Endothelial cell of umbilical vein (primary cell): Measurements from ENCODE around the gene SPA17. TPM values are rescaled to one million over a fixed set of nuclear protein-coding genes. Genes with fewer than 3 reads are reported as not detected.

ENCODE experiments used
- Bru-seq: library from RNA; stranded (reverse); fragments of 400-500 nt; gene quantifications from one replicate; lab custom pipeline; 2021; lab: Mats Ljungman, UMichigan
- BruChase-seq, 2 experiments: library from RNA; stranded (reverse); fragments of 400-500 nt; gene quantifications; one replicate each; lab custom pipeline; 2021; lab: Mats Ljungman, UMichigan
- BruUV-seq: library from RNA; stranded (reverse); fragments of 400-500 nt; replicated peaks from 2 replicates; lab custom pipeline; 2021; lab: Mats Ljungman, UMichigan
- CTCF ChIA-PET: fragments of 300-600, 350-600 bp; sonication (Branson Sonifier 250); formaldehyde crosslinking; loops from one replicate; lab custom pipeline; 2021; ENCODE audit warnings: antibody characterized with exemption, inconsistent platforms; lab: Charles Lee
- POLR2A ChIA-PET: fragments of 300-600, 350-600 bp; sonication (Branson Sonifier 250); formaldehyde crosslinking; loops from one replicate; lab custom pipeline; 2021; ENCODE audit warnings: antibody characterized with exemption, inconsistent platforms; lab: Charles Lee
- DNase-seq: peaks from one replicate; pipeline ENCODE4 v3.0.0-alpha.2; 2011; ENCODE audit warnings: low read depth, low spot score
- FAIRE-seq: peaks from 2 replicates; lab custom pipeline; 2011; peaks lifted over from hg19 to GRCh38; lab: Jason Lieb, UNC
- H2AFZ ChIP-seq: 2 replicates; pipeline ENCODE4 v1.6.0; 2012; ENCODE audit warnings: low read depth, low read length, control low read depth, inconsistent platforms
- H3K27ac ChIP-seq: 2 replicates; pipeline ENCODE4 v1.5.1; 2011; ENCODE audit warnings: low read depth, mild to moderate bottlenecking, control low read depth, low read length, moderate library complexity; ENCODE audit not compliant: insufficient read depth
- H3K27me3 ChIP-seq, 2 experiments: 2 replicates each; pipeline versions ENCODE4 v1.6.0 to v1.6.1; 2011; ENCODE audit warnings: low read length in 2 of 2, mixed read lengths in 1 of 2; ENCODE audit not compliant: control insufficient read depth in 2 of 2, insufficient read depth in 2 of 2
- H3K36me3 ChIP-seq, 2 experiments: 2 replicates in 1 of 2; 3 replicates in 1 of 2; pipeline ENCODE4 v1.5.1; 2011; ENCODE audit warnings: low read length in 2 of 2, mild to moderate bottlenecking in 1 of 2, moderate library complexity in 1 of 2; ENCODE audit not compliant: control insufficient read depth in 2 of 2, insufficient read depth in 2 of 2; ENCODE audit errors: extremely low read depth in 1 of 2
- H3K4me1 ChIP-seq: 3 replicates; pipeline ENCODE4 v1.5.1; 2011; ENCODE audit warnings: mild to moderate bottlenecking, low read length; ENCODE audit not compliant: control insufficient read depth, insufficient read depth; ENCODE audit errors: extremely low read depth
- H3K4me2 ChIP-seq: 2 replicates; pipeline ENCODE4 v1.6.1; 2011; ENCODE audit warnings: low read length, control low read depth, mixed read lengths; ENCODE audit not compliant: insufficient read depth
- H3K4me3 ChIP-seq, 3 experiments: fragments of 200-600 bp in 1 of 3; sonication (generic), shearing (Covaris generic) in 1 of 3; replicated peaks in 1 of 3; 2 replicates each; pipeline ENCODE4 v1.5.1; 2011 to 2016; ENCODE audit warnings: control low read depth in 3 of 3, low read length in 3 of 3, mild to moderate bottlenecking in 2 of 3, inconsistent platforms in 1 of 3, low read depth in 1 of 3, moderate library complexity in 1 of 3; ENCODE audit not compliant: insufficient read depth in 1 of 3
- H3K79me2 ChIP-seq: 2 replicates; pipeline ENCODE4 v1.6.0; 2012; ENCODE audit warnings: low read length, inconsistent platforms; ENCODE audit not compliant: control insufficient read depth, insufficient read depth
- H3K9ac ChIP-seq: replicated peaks from 2 replicates; pipeline ENCODE3; 2011; ENCODE audit warnings: low read length, control low read depth; ENCODE audit not compliant: insufficient read depth; ENCODE audit errors: extremely low read depth
- H3K9me1 ChIP-seq: replicated peaks from 3 replicates; pipeline ENCODE4 v1.6.0; 2011; ENCODE audit warnings: mild to moderate bottlenecking, low read length; ENCODE audit not compliant: control insufficient read depth, insufficient read depth; ENCODE audit errors: extremely low read depth
- H3K9me3 ChIP-seq: replicated peaks from 2 replicates; pipeline ENCODE4 v1.5.1; 2012; ENCODE audit warnings: low read length, inconsistent platforms; ENCODE audit not compliant: control insufficient read depth, insufficient read depth
- H4K20me1 ChIP-seq: replicated peaks from 2 replicates; pipeline ENCODE3; 2011; ENCODE audit warnings: mild to moderate bottlenecking, low read length; ENCODE audit not compliant: control insufficient read depth, insufficient read depth; ENCODE audit errors: extremely low read depth
- GATA2 ChIP-seq: IDR thresholded peaks from 2 replicates; pipeline ENCODE4 v1.7.0; 2011; ENCODE audit warnings: low read depth, mild to moderate bottlenecking, moderate library complexity, mixed read lengths, low read length; ENCODE audit not compliant: insufficient read length, insufficient read depth
- MYC ChIP-seq: IDR thresholded peaks from one replicate; pipeline ENCODE4 v1.6.1; 2011; ENCODE audit warnings: mild to moderate bottlenecking, low read depth, low read length
- POLR2A ChIP-seq: IDR thresholded peaks from 2 replicates; pipeline ENCODE4 v1.6.1; 2012; ENCODE audit warnings: low read depth, mild to moderate bottlenecking, control low read depth, low read length
- POLR2AphosphoS5 ChIP-seq: IDR thresholded peaks from 2 replicates; pipeline ENCODE4 v1.6.1; 2012; ENCODE audit warnings: low read depth, mild to moderate bottlenecking, control low read depth, low read length, moderate library complexity; ENCODE audit not compliant: insufficient read depth
- dilution Hi-C: fragments of 300-500 bp; cut with MboI; formaldehyde crosslinking; loops from one replicate; pipeline ENCODE4 v1.15.0; 2019; ENCODE audit warnings: low sequenced_read_pairs; ENCODE audit not compliant: extremely low pct_ligation_motif_present
- intact Hi-C: fragments of 100-400 bp; cut with micrococcal nuclease; formaldehyde crosslinking; loops from one replicate; pipeline ENCODE4 v1.10.0; 2022
- long read RNA-seq: library from polyadenylated mRNA; stranded (forward); transcript quantifications from one replicate; pipeline ENCODE4 v2.0.0, GENCODE V29; 2021
- polyA minus RNA-seq, 3 experiments: library from RNA; depleted of rRNA, polyadenylated mRNA; stranded (reverse); fragments of >200 nt; gene quantifications; 1 replicate in 1 of 3; 2 replicates in 2 of 3; pipeline ENCODE4 v1.2.3, GENCODE V29; 2011
- polyA plus RNA-seq, 4 experiments: library from polyadenylated mRNA; depleted of rRNA in 3 of 4; stranded (reverse) in 3 of 4; unstranded in 1 of 4; fragments of >200 nt; gene quantifications; 2 replicates each; pipeline versions ENCODE4 v1.2.1 to v1.2.3, GENCODE V29; 2011 to 2012; ENCODE audit warnings: missing spikeins in 1 of 4
- total RNA-seq: library from RNA; stranded (reverse); gene quantifications from 2 replicates; pipeline ENCODE4 v1.2.3, GENCODE V29; 2021
- TF ChIP-seq, protein P1 (sequence below): IDR thresholded peaks from 2 replicates; pipeline ENCODE4 v1.6.1; 2011; ENCODE audit not compliant: insufficient read depth, insufficient read length
- TF ChIP-seq, protein P2 (sequence below), 2 donors: IDR thresholded peaks; 1 replicate in 1 of 2; 2 replicates in 1 of 2; pipeline ENCODE4 v1.5.1; 2011; ENCODE audit warnings: low read length in 2 of 2, mild to moderate bottlenecking in 2 of 2, moderate library complexity in 2 of 2, control low read depth in 1 of 2, inconsistent platforms in 1 of 2, low read depth in 1 of 2; ENCODE audit not compliant: insufficient read depth in 1 of 2; ENCODE audit errors: extremely low read depth in 1 of 2

Gene SPA17
- total RNA-seq: 4.7 and 6.1 TPM in 2 replicates
- 2.8 and 3.9 TPM in 2 replicates for polyA plus RNA-seq
- polyA plus RNA-seq (2011; cell fraction: cytosol; rRNA removed): 7.7 and 8.6 TPM in 2 replicates
- polyA plus RNA-seq (2011; cell fraction: nucleus; rRNA removed): 3.3 and 5.8 TPM in 2 replicates
- polyA plus RNA-seq (2012): 9.8 and 15.4 TPM in 2 replicates
- 5.3 and 6.7 TPM in 2 replicates for polyA minus RNA-seq
- polyA minus RNA-seq (2011; cell fraction: cytosol; rRNA and poly(A)+ RNA removed): 1.8 TPM
- polyA minus RNA-seq (2011; cell fraction: nucleus; rRNA and poly(A)+ RNA removed): 3.1 and 3.5 TPM in 2 replicates
- Bru-seq, nascent RNA: percentile 43 among the genes with signal in this experiment
- BruChase-seq, experiment 1, labeled RNA remaining after a 6-hour chase: percentile 39 among the genes with signal in this experiment
- BruChase-seq, experiment 2, labeled RNA remaining after a 2-hour chase: percentile 32 among the genes with signal in this experiment
- long read RNA-seq, transcript SPA17-201 (5 exons, 853 nt): major isoform, 11 of 11 reads
- long read RNA-seq, partial matches to known transcripts: 0 of 11 reads
- long read RNA-seq, other reads (novel, unspliced or antisense): 0 of 11 reads

DNA sequence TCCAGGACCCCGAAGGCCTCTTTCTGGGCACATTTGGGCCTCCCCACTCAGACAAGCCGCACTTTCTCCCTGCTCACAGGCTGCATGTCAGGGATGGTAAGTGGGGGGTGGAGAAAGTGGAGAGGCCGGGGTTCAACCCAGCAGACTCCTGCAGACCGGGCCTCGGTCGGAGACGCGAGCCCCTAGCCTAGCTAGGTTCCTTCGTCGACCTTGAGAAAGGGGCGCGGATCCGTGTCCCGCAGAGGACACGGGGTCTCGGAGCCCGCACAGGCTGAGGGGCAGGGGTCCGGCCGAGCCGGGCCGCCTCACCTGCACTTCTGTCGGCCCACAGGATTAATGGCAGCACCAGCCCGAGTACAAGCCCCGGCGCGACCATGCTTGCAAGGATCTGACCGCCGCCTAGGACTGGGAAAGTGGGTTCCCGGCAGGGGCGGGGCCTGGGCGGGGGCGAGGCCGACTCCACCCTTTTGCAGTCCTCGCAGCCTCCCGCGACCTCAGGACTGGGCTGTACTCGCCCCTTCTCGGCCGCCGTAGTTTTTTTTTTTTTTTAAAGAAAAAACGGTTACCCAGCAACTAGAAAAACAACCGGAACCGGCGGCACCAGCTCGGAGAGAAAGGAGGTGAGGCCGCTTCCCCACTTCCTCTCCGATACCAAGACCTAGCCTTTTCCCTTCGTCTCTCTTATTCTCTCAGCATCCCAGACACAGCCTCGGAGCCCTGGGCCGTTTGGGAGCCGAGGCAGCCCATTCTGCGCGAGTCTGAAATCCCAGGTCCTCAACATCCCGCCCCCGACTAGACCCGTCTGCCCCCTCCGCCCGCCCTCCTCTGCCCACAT is at the start of gene SPA17, which contains the start of gene SIAE:
Gene SPA17, plus strand, starts transcription at position 572 of the 835 bp plus-strand sequence. CDS start 1,361 bp downstream, outside the sequence.
Gene SIAE, minus strand, starts transcription at position 407 of the 835 bp plus-strand sequence. Its CDS starts 31 bp downstream, at position 376.
- H3K9ac ChIP-seq: peak within 1 kb of the TSS; percentile 80
- DNase-seq: peak; percentile 97
- CTCF ChIA-PET: interaction anchor here (0.7 to 8.9 kb wide), 14 partner anchors 9 to 194 kb away, joined by 3 to 267 read pairs (median 5); partner anchors contain the start of gene NRGN
- TF ChIP-seq MYC: peak; percentile 15
- TF ChIP-seq, protein P1, sequence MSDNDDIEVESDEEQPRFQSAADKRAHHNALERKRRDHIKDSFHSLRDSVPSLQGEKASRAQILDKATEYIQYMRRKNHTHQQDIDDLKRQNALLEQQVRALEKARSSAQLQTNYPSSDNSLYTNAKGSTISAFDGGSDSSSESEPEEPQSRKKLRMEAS: no peak
- TF ChIP-seq POLR2AphosphoS5: peak; percentile 99
- no peak for TF ChIP-seq GATA2
- TF ChIP-seq, protein P2, sequence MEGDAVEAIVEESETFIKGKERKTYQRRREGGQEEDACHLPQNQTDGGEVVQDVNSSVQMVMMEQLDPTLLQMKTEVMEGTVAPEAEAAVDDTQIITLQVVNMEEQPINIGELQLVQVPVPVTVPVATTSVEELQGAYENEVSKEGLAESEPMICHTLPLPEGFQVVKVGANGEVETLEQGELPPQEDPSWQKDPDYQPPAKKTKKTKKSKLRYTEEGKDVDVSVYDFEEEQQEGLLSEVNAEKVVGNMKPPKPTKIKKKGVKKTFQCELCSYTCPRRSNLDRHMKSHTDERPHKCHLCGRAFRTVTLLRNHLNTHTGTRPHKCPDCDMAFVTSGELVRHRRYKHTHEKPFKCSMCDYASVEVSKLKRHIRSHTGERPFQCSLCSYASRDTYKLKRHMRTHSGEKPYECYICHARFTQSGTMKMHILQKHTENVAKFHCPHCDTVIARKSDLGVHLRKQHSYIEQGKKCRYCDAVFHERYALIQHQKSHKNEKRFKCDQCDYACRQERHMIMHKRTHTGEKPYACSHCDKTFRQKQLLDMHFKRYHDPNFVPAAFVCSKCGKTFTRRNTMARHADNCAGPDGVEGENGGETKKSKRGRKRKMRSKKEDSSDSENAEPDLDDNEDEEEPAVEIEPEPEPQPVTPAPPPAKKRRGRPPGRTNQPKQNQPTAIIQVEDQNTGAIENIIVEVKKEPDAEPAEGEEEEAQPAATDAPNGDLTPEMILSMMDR (IDR thresholded peaks at IDR 0.05; ENCODE audit: extremely low read depth in 1 of 2, insufficient read depth in 1 of 2, low read depth in 1 of 2, low read length in 2 of 2): no peak
- peak; percentile 96 for TF ChIP-seq POLR2A
- no peaks in the 10 kb centered on the region for H3K36me3 ChIP-seq
- intact Hi-C loops: loop anchor here (1.0 to 2.0 kb wide), 8 partner anchors 45 to 164 kb away; partner anchors contain the start of gene MSANTD2
- no peaks in the 10 kb centered on the region for H3K9me1 ChIP-seq
- H3K4me3 ChIP-seq: peak within 1 kb of the TSS; percentile 65 to 95 (median 65)
- H3K4me1 ChIP-seq: peaks cover 26% of the 10 kb centered on the region
- peak within 1 kb of the TSS; percentile 63 for H3K27ac ChIP-seq
- dilution Hi-C loops: no loop called here
- BruUV-seq: TSS peak; percentile 65
- no peaks in the 10 kb centered on the region for H4K20me1 ChIP-seq
- peak; percentile 91 for FAIRE-seq
- no peaks in the 10 kb centered on the region for H3K9me3 ChIP-seq
- POLR2A ChIA-PET: interaction anchor here (0.7 to 1.6 kb wide), 5 partner anchors 66 to 163 kb away, joined by 3 to 6 read pairs (median 3); partner anchors contain the start of gene NRGN
- peak within 1 kb of the TSS; percentile 41 for H2AFZ ChIP-seq
- no peaks in the 10 kb centered on the region for H3K27me3 ChIP-seq
- H3K4me2 ChIP-seq: peak within 1 kb of the TSS; percentile 84
- no peaks in the 10 kb centered on the region for H3K79me2 ChIP-seq
